Panc1 (cell line): ENCODE results near the gene MFAP4. TPM values are rescaled to one million over a fixed set of nuclear protein-coding genes. Genes with fewer than 3 reads are reported as not detected.

Experiments used
- ATAC-seq: fragments of 200-7000 bp; cut with Tn5 transposase; 2 replicates; pipeline ENCODE4 v1.9.1; 2020; ENCODE audit warnings: mild to moderate bottlenecking, moderate library complexity
- BruUV-seq: library from RNA; stranded (reverse); fragments of 400-500 nt; replicated peaks from 2 replicates; lab custom pipeline; 2021; lab: Mats Ljungman, UMichigan
- CTCF ChIA-PET: fragments of 300-600 bp; sonication (Branson Sonifier 250); formaldehyde crosslinking; loops from one replicate; lab custom pipeline; 2022; ENCODE audit warnings: antibody characterized with exemption; lab: Charles Lee
- POLR2A ChIA-PET: fragments of 300-600 bp; sonication (Branson Sonifier 250); formaldehyde crosslinking; loops from one replicate; lab custom pipeline; 2022; ENCODE audit warnings: antibody characterized with exemption; lab: Charles Lee
- DNase-seq: peaks from one replicate; pipeline ENCODE4 v3.0.0-alpha.2; 2010; ENCODE audit warnings: low read depth, low spot score
- H3K27ac ChIP-seq: 2 replicates; pipeline ENCODE4 v1.5.1; 2011; ENCODE audit warnings: mild to moderate bottlenecking, low read length, inconsistent platforms
- H3K27me3 ChIP-seq: fragments of 200-500 bp; sonication (Bioruptor generic); 2 replicates; pipeline ENCODE4 v1.6.0; 2014; ENCODE audit warnings: low read length, inconsistent platforms; ENCODE audit not compliant: control insufficient read depth, insufficient read depth
- H3K36me3 ChIP-seq: fragments of 200-500 bp; sonication (Bioruptor generic); 2 replicates; pipeline ENCODE4 v1.5.1; 2014; ENCODE audit warnings: inconsistent platforms, mild to moderate bottlenecking, low read length, moderate library complexity; ENCODE audit not compliant: control insufficient read depth, insufficient read depth
- H3K4me1 ChIP-seq: 2 replicates; pipeline ENCODE4 v1.5.1; 2011; ENCODE audit warnings: inconsistent platforms, mild to moderate bottlenecking, low read length, moderate library complexity; ENCODE audit not compliant: control insufficient read depth, insufficient read depth
- H3K4me3 ChIP-seq, 2 experiments: 2 replicates each; pipeline ENCODE4 v1.5.1; 2011 to 2012; ENCODE audit warnings: low read depth in 2 of 2, low read length in 2 of 2, mild to moderate bottlenecking in 2 of 2, inconsistent platforms in 1 of 2, moderate library complexity in 1 of 2
- H3K9me3 ChIP-seq: fragments of 200-500 bp; sonication (Bioruptor generic); 2 replicates; pipeline ENCODE4 v1.5.1; 2014; ENCODE audit warnings: low read depth, mild to moderate bottlenecking, inconsistent platforms, low read length, moderate library complexity; ENCODE audit not compliant: control insufficient read depth, insufficient read depth
- CTCF ChIP-seq: fragments of 450-650 bp; IDR thresholded peaks from 2 replicates; pipeline ENCODE4 v1.5.1; 2017; ENCODE audit warnings: mild to moderate bottlenecking
- POLR2AphosphoS5 ChIP-seq: IDR thresholded peaks from 2 replicates; pipeline ENCODE4 v1.6.1; 2012; ENCODE audit warnings: mild to moderate bottlenecking, low read depth, low read length, moderate library complexity
- REST ChIP-seq, 2 experiments: IDR thresholded peaks; 2 replicates each; pipeline ENCODE4 v1.6.1; 2011 to 2012; ENCODE audit warnings: low read depth in 2 of 2, control low read depth in 1 of 2, low read length in 1 of 2, mild to moderate bottlenecking in 1 of 2, moderate library complexity in 1 of 2; ENCODE audit not compliant: insufficient read depth in 1 of 2
- SIN3A ChIP-seq: IDR thresholded peaks from 2 replicates; pipeline ENCODE4 v1.6.1; 2012; ENCODE audit warnings: low read depth, mild to moderate bottlenecking, low read length, moderate library complexity, borderline replicate concordance; ENCODE audit not compliant: insufficient read depth
- TCF7L2 ChIP-seq: IDR thresholded peaks from 2 replicates; pipeline ENCODE4 v1.6.1; 2011; ENCODE audit warnings: mild to moderate bottlenecking, low read depth, low read length, inconsistent platforms
- in situ Hi-C: cut with HindIII; loops from 2 replicates; pipeline ENCODE4 v1.10.0; 2016; ENCODE audit warnings: low sequenced_read_pairs, low pct_unique_long_range_greater_than_20kb
- intact Hi-C: fragments of 100-400 bp; cut with micrococcal nuclease; formaldehyde crosslinking; loops from one replicate; pipeline ENCODE4 v1.10.0; 2022; ENCODE audit not compliant: unreplicated experiment
- total RNA-seq: library from RNA; stranded (reverse); gene quantifications from one replicate; pipeline ENCODE4 v1.2.1, GENCODE V29; 2021; ENCODE audit not compliant: unreplicated experiment

MFAP4 gene
- total RNA-seq, 1 experiment from 2014 or later: 0.92 TPM

- in situ Hi-C loops: no loop called here
- no TSS peak for BruUV-seq
- DNase-seq (no peak), ATAC-seq (no peak)
- Histone ChIP-seq H3K9me3 (no peaks in the 10 kb centered on the region), H3K36me3 (no peaks in the 10 kb centered on the region), H3K4me3 (no peak overlapping the region), H3K4me1 (no peaks in the 10 kb centered on the region), H3K27me3 (no peaks in the 10 kb centered on the region), H3K27ac (no peak overlapping the region)
- no peak for TF ChIP-seq POLR2AphosphoS5
- no peak for TF ChIP-seq CTCF
- no peak for TF ChIP-seq SIN3A
- no peak for TF ChIP-seq REST (IDR thresholded peaks at IDR 0.05; ENCODE audit: insufficient read depth in 1 of 2, low read depth in 2 of 2, low read length in 1 of 2)
- TF ChIP-seq TCF7L2: no peak
- intact Hi-C loops: no loop called here
- POLR2A ChIA-PET: no interaction called here
- CTCF ChIA-PET: no interaction called here
Measured at GRCh38 chr17:19415806-19416775, 29.1 kb upstream of the MFAP4 start.

- TF ChIP-seq CTCF (no peak), TCF7L2 (no peak), REST (IDR thresholded peaks at IDR 0.05; ENCODE audit: insufficient read depth in 1 of 2, low read depth in 2 of 2, low read length in 1 of 2) (no peak), POLR2AphosphoS5 (no peak)
- in situ Hi-C loops: no loop called here
- intact Hi-C loops: no loop called here
- H3K27ac ChIP-seq: no peak overlapping the region
- H3K36me3 ChIP-seq: no peaks in the 10 kb centered on the region
- no peaks in the 10 kb centered on the region for H3K4me1 ChIP-seq
- no peaks in the 10 kb centered on the region for H3K27me3 ChIP-seq
- ChIA-PET POLR2A (interaction anchor here (0.5 kb wide), 1 partner anchor 12 kb away, joined by 6 read pairs; no protein-coding TSS in a partner anchor), CTCF (no interaction called here)
- no peak for DNase-seq
- BruUV-seq: no TSS peak
- no peaks in the 10 kb centered on the region for H3K9me3 ChIP-seq
- ATAC-seq: no peak
- no peak overlapping the region for H3K4me3 ChIP-seq
Measured at GRCh38 chr17:19415311-19415710, 28.3 kb upstream of the MFAP4 start.
